IMR-90 (cell line): Measurements from ENCODE around the gene NALF2. TPM values are rescaled to one million over a fixed set of nuclear protein-coding genes. Genes with fewer than 3 reads are reported as not detected.

Source experiments
- ATAC-seq: fragments of 200-7000 bp; cut with Tn5 transposase; 2 replicates; pipeline ENCODE4 v1.9.1; 2020; ENCODE audit warnings: low read depth, mild to moderate bottlenecking, moderate library complexity
- BruUV-seq: library from RNA; stranded (reverse); fragments of 400-500 nt; replicated peaks from 2 replicates; lab custom pipeline; 2021; lab: Mats Ljungman, UMichigan
- CTCF ChIA-PET: fragments of 300-600 bp; formaldehyde crosslinking; extraction: SDS; loops from one replicate; lab custom pipeline; 2021; ENCODE audit warnings: antibody characterized with exemption; lab: Yijun Ruan, JAX
- POLR2A ChIA-PET: fragments of 300-600 bp; sonication (Branson Sonifier 250); formaldehyde crosslinking; loops from one replicate; lab custom pipeline; 2022; ENCODE audit warnings: antibody characterized with exemption; ENCODE audit not compliant: unreplicated experiment; lab: Charles Lee
- DNase-seq: peaks from one replicate; pipeline ENCODE4 v3.0.0; 2013
- H2AFZ ChIP-seq: replicated peaks from 2 replicates; pipeline ENCODE3; 2013; ENCODE audit warnings: low read length, mild to moderate bottlenecking; ENCODE audit not compliant: poor library complexity
- H2AK5ac ChIP-seq: 2 replicates; pipeline ENCODE4 v1.6.1; 2013; ENCODE audit warnings: low read depth, low read length, inconsistent platforms
- H2AK9ac ChIP-seq: replicated peaks from 2 replicates; pipeline ENCODE3; 2013; ENCODE audit warnings: mild to moderate bottlenecking, low read depth, low read length, moderate library complexity; ENCODE audit not compliant: poor library complexity
- H2BK120ac ChIP-seq: 2 replicates; pipeline ENCODE4 v1.6.1; 2013; ENCODE audit warnings: low read depth, low read length, inconsistent platforms
- H2BK15ac ChIP-seq: 3 replicates; pipeline ENCODE4 v1.6.1; 2013; ENCODE audit warnings: low read depth, low read length, inconsistent platforms
- H2BK20ac ChIP-seq: 2 replicates; pipeline ENCODE4 v1.6.1; 2013; ENCODE audit warnings: low read depth, mild to moderate bottlenecking, inconsistent platforms, low read length, moderate library complexity
- H2BK5ac ChIP-seq: 2 replicates; pipeline ENCODE4 v1.6.1; 2013; ENCODE audit warnings: mild to moderate bottlenecking, low read depth, low read length, inconsistent platforms; ENCODE audit not compliant: poor library complexity, severe bottlenecking
- H3K14ac ChIP-seq: replicated peaks from 2 replicates; pipeline ENCODE4 v1.6.1; 2013; ENCODE audit warnings: low read depth, low read length, inconsistent platforms
- H3K18ac ChIP-seq: 2 replicates; pipeline ENCODE4 v1.6.1; 2013; ENCODE audit warnings: low read depth, low read length, control low read depth
- H3K23ac ChIP-seq: 2 replicates; pipeline ENCODE4 v1.6.1; 2013; ENCODE audit warnings: low read depth, low read length, inconsistent platforms
- H3K27ac ChIP-seq: 2 replicates; pipeline ENCODE4 v1.5.1; 2013; ENCODE audit warnings: mild to moderate bottlenecking, control low read depth, low read length; ENCODE audit not compliant: insufficient read depth
- H3K27me3 ChIP-seq: 2 replicates; pipeline ENCODE4 v1.6.1; 2013; ENCODE audit warnings: low read length; ENCODE audit not compliant: control insufficient read depth, insufficient read depth
- H3K36me3 ChIP-seq: 2 replicates; pipeline ENCODE4 v1.6.1; 2013; ENCODE audit warnings: low read length, mixed read lengths; ENCODE audit not compliant: control insufficient read depth, insufficient read depth
- H3K4ac ChIP-seq: 2 replicates; pipeline ENCODE4 v1.6.1; 2013; ENCODE audit warnings: low read depth, low read length, inconsistent platforms
- H3K4me1 ChIP-seq: 2 replicates; pipeline ENCODE4 v1.6.1; 2013; ENCODE audit warnings: low read length, mixed read lengths; ENCODE audit not compliant: control insufficient read depth, insufficient read depth
- H3K4me2 ChIP-seq: 2 replicates; pipeline ENCODE4 v1.6.1; 2013; ENCODE audit warnings: low read depth, mild to moderate bottlenecking, control low read depth, low read length, moderate library complexity
- H3K4me3 ChIP-seq: 2 replicates; pipeline ENCODE4 v1.5.1; 2013; ENCODE audit warnings: low read depth, mild to moderate bottlenecking, control low read depth, low read length, moderate library complexity; ENCODE audit not compliant: insufficient read depth
- H3K56ac ChIP-seq: 2 replicates; pipeline ENCODE4 v1.6.1; 2013; ENCODE audit warnings: low read length, inconsistent platforms; ENCODE audit not compliant: insufficient read depth; ENCODE audit errors: extremely low read depth
- H3K79me1 ChIP-seq, 2 experiments: 2 replicates each; pipeline ENCODE4 v1.6.1; 2013; ENCODE audit warnings: low read length in 2 of 2, inconsistent platforms in 1 of 2, low read depth in 1 of 2
- H3K9ac ChIP-seq: 2 replicates; pipeline ENCODE4 v1.6.1; 2013; ENCODE audit warnings: low read depth, low read length, control low read depth
- H3K9me1 ChIP-seq: 2 replicates; pipeline ENCODE4 v1.6.1; 2013; ENCODE audit warnings: low read length, inconsistent platforms; ENCODE audit not compliant: insufficient read depth
- H3K9me3 ChIP-seq: 2 replicates; pipeline ENCODE4 v1.6.1; 2013; ENCODE audit warnings: low read length; ENCODE audit not compliant: control insufficient read depth, insufficient read depth
- H4K20me1 ChIP-seq: 2 replicates; pipeline ENCODE4 v1.6.1; 2013; ENCODE audit warnings: low read length, inconsistent platforms; ENCODE audit not compliant: insufficient read depth
- H4K5ac ChIP-seq: 2 replicates; pipeline ENCODE4 v1.6.1; 2013; ENCODE audit warnings: mild to moderate bottlenecking, low read depth, low read length, control low read depth
- H4K8ac ChIP-seq, 2 experiments: 2 replicates each; pipeline ENCODE4 v1.6.1; 2013; ENCODE audit warnings: low read depth in 2 of 2, low read length in 2 of 2, control low read depth in 1 of 2, inconsistent platforms in 1 of 2
- H4K91ac ChIP-seq: 2 replicates; pipeline ENCODE4 v1.6.1; 2013; ENCODE audit warnings: low read depth, low read length, inconsistent platforms; ENCODE audit not compliant: insufficient read depth
- CEBPB ChIP-seq: IDR thresholded peaks from 2 replicates; pipeline ENCODE4 v1.6.1; 2012; ENCODE audit warnings: low read depth, low read length, improper control_type of control experiment
- CHD1 ChIP-seq: IDR thresholded peaks from 2 replicates; pipeline ENCODE4 v1.6.1; 2012; ENCODE audit warnings: low read depth, low read length, improper control_type of control experiment
- CTCF ChIP-seq: conservative IDR thresholded peaks from 2 replicates; pipeline ENCODE4 v1.5.1; 2012; ENCODE audit warnings: mild to moderate bottlenecking, low read depth, low read length, improper control_type of control experiment
- ELK1 ChIP-seq: fragments of 150-350 bp; IDR thresholded peaks from 2 replicates; pipeline ENCODE4 v1.6.1; 2016; ENCODE audit warnings: low read depth, mild to moderate bottlenecking, low read length, moderate library complexity, borderline replicate concordance
- FOS ChIP-seq: fragments of 150-350 bp; IDR thresholded peaks from 2 replicates; pipeline ENCODE4 v1.6.1; 2016; ENCODE audit warnings: low read depth, low read length
- MAFK ChIP-seq: IDR thresholded peaks from 2 replicates; pipeline ENCODE4 v1.6.1; 2012; ENCODE audit warnings: low read depth, low read length, improper control_type of control experiment
- MAZ ChIP-seq: IDR thresholded peaks from 2 replicates; pipeline ENCODE4 v1.6.1; 2012; ENCODE audit warnings: low read depth, mild to moderate bottlenecking, low read length, improper control_type of control experiment, moderate library complexity, borderline replicate concordance
- MXI1 ChIP-seq: IDR thresholded peaks from 2 replicates; pipeline ENCODE4 v1.6.1; 2012; ENCODE audit warnings: low read depth, mild to moderate bottlenecking, low read length, moderate library complexity, borderline replicate concordance
- NFE2L2 ChIP-seq: fragments of 150-350 bp; IDR thresholded peaks from 2 replicates; pipeline ENCODE4 v1.6.1; 2016; ENCODE audit warnings: low read depth, mild to moderate bottlenecking, low read length
- USF2 ChIP-seq: fragments of 150-350 bp; IDR thresholded peaks from 2 replicates; pipeline ENCODE4 v1.6.1; 2017; ENCODE audit warnings: mild to moderate bottlenecking, antibody characterized with exemption, low read length, low read depth
- WGBS, 2 experiments: methylation state at CpG; one replicate each; pipeline versions ENCODE4 v1.1.5 to v1.1.7; 2013; ENCODE audit warnings: missing lambda C conversion rate in 2 of 2; ENCODE audit not compliant: insufficient read length in 1 of 2; ENCODE audit errors: extremely low coverage in 2 of 2; 5-methylcytosine and 5-hydroxymethylcytosine counted together
- dilution Hi-C: fragments of 300-500 bp; cut with HindIII; formaldehyde crosslinking; loops from one replicate; pipeline ENCODE4 v1.14.3; 2018; ENCODE audit warnings: low sequenced_read_pairs; ENCODE audit not compliant: unreplicated experiment
- in situ Hi-C: fragments of 300-500 bp; cut with MboI; formaldehyde crosslinking; loops from 3 replicates; pipeline ENCODE4 v1.14.3; 2019; ENCODE audit warnings: low sequenced_read_pairs, inconsistent platforms, mixed read lengths
- intact Hi-C: fragments of 100-400 bp; cut with micrococcal nuclease; formaldehyde crosslinking; loops from 2 replicates; pipeline ENCODE4 v1.10.0; 2022
- polyA plus RNA-seq, 3 experiments: library from polyadenylated mRNA; depleted of rRNA; stranded (reverse); fragments of >200 nt; gene quantifications; 2 replicates each; pipeline ENCODE4 v1.2.3, GENCODE V29; 2012; ENCODE audit warnings: low replicate concordance in 1 of 3
- total RNA-seq: library from RNA; depleted of rRNA; stranded (reverse); fragments of >200 nt; gene quantifications from 2 replicates; pipeline ENCODE4 v1.2.3, GENCODE V29; 2012

NALF2 gene
- total and polyA plus RNA-seq, 2 of the 4 experiments (the other 2 are of a cell fraction) = not detected

GRCh38 chrX:69501429-69501828 is 2.7 kb upstream of the NALF2 start:
- H2AFZ ChIP-seq = no peak overlapping the region
- H4K8ac ChIP-seq = no peak overlapping the region
- no peak for DNase-seq
- no peak overlapping the region for H2BK20ac ChIP-seq
- no peak overlapping the region for H4K5ac ChIP-seq
- CTCF ChIA-PET = no interaction called here
- no peak overlapping the region for H2AK5ac ChIP-seq
- no peak overlapping the region for H3K56ac ChIP-seq
- H3K4me2 ChIP-seq = no peak overlapping the region
- 0% methylated on average over 1 of the region's 3 CpGs; no CpG with 5 or more reads in 1 of the 2 experiments for WGBS, 2 experiments
- no peak for ATAC-seq
- no peak overlapping the region for H3K4ac ChIP-seq
- no peaks in the 10 kb centered on the region for H3K79me1 ChIP-seq
- H4K20me1 ChIP-seq = no peaks in the 10 kb centered on the region
- no peak overlapping the region for H3K9ac ChIP-seq
- in situ Hi-C loops (no loop called here), dilution Hi-C loops (no loop called here), intact Hi-C loops (no loop called here)
- no peak overlapping the region for H3K18ac ChIP-seq
- TF ChIP-seq MAZ (no peak), CHD1 (no peak), FOS (no peak), CEBPB (no peak), NFE2L2 (no peak), USF2 (no peak), ELK1 (no peak), CTCF (no peak), MXI1 (no peak), MAFK (no peak)
- no peak overlapping the region for H2BK15ac ChIP-seq
- no peaks in the 10 kb centered on the region for H3K36me3 ChIP-seq
- H3K23ac ChIP-seq = no peak overlapping the region
- H2AK9ac ChIP-seq = no peak overlapping the region
- H3K14ac ChIP-seq = no peak overlapping the region
- H2BK5ac ChIP-seq = no peak overlapping the region
- no peak overlapping the region for H3K27ac ChIP-seq
- peaks cover 2% of the 10 kb centered on the region; the same call in 1 of the 2 replicates for H3K9me3 ChIP-seq
- no peaks in the 10 kb centered on the region for H3K9me1 ChIP-seq
- no TSS peak for BruUV-seq
- no peak overlapping the region for H4K91ac ChIP-seq
- POLR2A ChIA-PET = no interaction called here
- H2BK120ac ChIP-seq = no peak overlapping the region
- H3K4me1 ChIP-seq = no peaks in the 10 kb centered on the region
- peaks cover 13% of the 10 kb centered on the region for H3K27me3 ChIP-seq
- no peak overlapping the region for H3K4me3 ChIP-seq
